GM19240 (cell line): ENCODE results near the gene THBS2.
"Not testable (repeated sequence)": the region's sequence is repeated elsewhere in the genome, so short reads cannot be mapped to it uniquely, and the experiment has no call there.

Experiments
- DNase-seq: peaks from one replicate; pipeline ENCODE4 v3.0.0; 2011; ENCODE audit warnings: low spot score; ENCODE audit not compliant: insufficient read length

The THBS2 gene

GRCh38 chr6:169231790-169232506 lies 21.7 kb downstream of the THBS2 start:
- DNase-seq: no peak

GRCh38 chr6:169230946-169231789 lies 22.5 kb downstream of the THBS2 start:
- DNase-seq: no peak

GRCh38 chr6:169230322-169230665 lies 23.4 kb downstream of the THBS2 start:
- no peak for DNase-seq

- no peak for DNase-seq
Observed at GRCh38 chr6:169229615-169230321, 23.9 kb downstream of the THBS2 start.

- no peak for DNase-seq
Observed at GRCh38 chr6:169227116-169227515, 26.5 kb downstream of the THBS2 start.

GRCh38 chr6:169225887-169226286 lies 27.8 kb downstream of the THBS2 start:
- no peak for DNase-seq

- DNase-seq: no peak
Observed at GRCh38 chr6:169225131-169225576, 28.5 kb downstream of the THBS2 start.

- DNase-seq: no peak
Observed at GRCh38 chr6:169224716-169225115, 28.9 kb downstream of the THBS2 start.

GRCh38 chr6:169224185-169224695 lies 29.4 kb downstream of the THBS2 start:
- DNase-seq: no peak

GRCh38 chr6:169223006-169223405 lies 30.6 kb downstream of the THBS2 start:
- no peak for DNase-seq

GRCh38 chr6:169222126-169222525 lies 31.5 kb downstream of the THBS2 start:
- no peak for DNase-seq

- DNase-seq: no peak
Observed at GRCh38 chr6:169221264-169221663, 32.4 kb downstream of the THBS2 start.

GRCh38 chr6:169220068-169220964 lies 33.3 kb downstream of the THBS2 start:
- DNase-seq: no peak

GRCh38 chr6:169217972-169218371 lies 35.7 kb downstream of the THBS2 start:
- no peak for DNase-seq

GRCh38 chr6:169216830-169217229 lies 36.8 kb downstream of the THBS2 start:
- no peak for DNase-seq

GRCh38 chr6:169215201-169215681 lies 38.4 kb downstream of the THBS2 start:
- DNase-seq: no peak

GRCh38 chr6:169214789-169215188 lies 38.9 kb downstream of the THBS2 start:
- DNase-seq: not testable (repeated sequence)

GRCh38 chr6:169213814-169214520 lies 39.7 kb downstream of the THBS2 start:
- no peak for DNase-seq

GRCh38 chr6:169212897-169213813 lies 40.5 kb downstream of the THBS2 start:
- DNase-seq: peak; percentile 65
